ENCODE results near the gene KIF13A. TPM values are rescaled to one million over a fixed set of nuclear protein-coding genes. Genes with fewer than 3 reads are reported as not detected.
"Not testable (repeated sequence)": the region's sequence is repeated elsewhere in the genome, so short reads cannot be mapped to it uniquely, and the experiment has no call there.

Gene KIF13A
- total RNA-seq, 4 donors from 2014 or later = 63.8 to 86.3 (median 78.2) TPM

GRCh38 chr6:17808609-17809008 is 178.8 kb downstream of the KIF13A start:
- Histone ChIP-seq H3K4me3 (no peak overlapping the region), H3K27ac (replicated peaks in 1 of 4) (no peak overlapping the region), H3K9me3 (no peaks in the 10 kb centered on the region), H3K4me1 (no peaks in the 10 kb centered on the region), H3K27me3 (no peaks in the 10 kb centered on the region), H3K36me3 (peaks cover 4 to 77% (median 45%) of the 10 kb centered on the region in 4 donors)
- TF ChIP-seq CTCF (IDR thresholded peaks at IDR 0.05) (no peak), POLR2AphosphoS5 (IDR thresholded peaks at IDR 0.05) (no peak), EP300 (IDR thresholded peaks at IDR 0.05) (no peak), POLR2A (IDR thresholded peaks at IDR 0.05; ENCODE audit: low read depth) (no peak)
- 79% methylated on average over 5 of the region's 5 CpGs for WGBS
- intact Hi-C loops (cut with DNase I) = loop anchor here (10.0 kb wide), 1 partner anchor 224 kb away; no protein-coding TSS in a partner anchor
- DNase-seq (ENCODE audit: extremely low spot score) = no peak

GRCh38 chr6:17807431-17807830 is 180.0 kb downstream of the KIF13A start:
- not testable (repeated sequence) for H3K9me3 ChIP-seq; H3K4me1 ChIP-seq; H3K4me3 ChIP-seq; H3K27ac ChIP-seq (replicated peaks in 1 of 4); DNase-seq (ENCODE audit: extremely low spot score); H3K27me3 ChIP-seq
- H3K36me3 ChIP-seq = peaks cover 4 to 77% (median 48%) of the 10 kb centered on the region in 4 donors
- intact Hi-C loops (cut with DNase I) = loop anchor here (10.0 kb wide), 1 partner anchor 223 kb away; no protein-coding TSS in a partner anchor
- WGBS = 92% methylated on average over 5 of the region's 5 CpGs

GRCh38 chr6:17803409-17803808 is 184.0 kb downstream of the KIF13A start:
- 98% methylated on average over 5 of the region's 5 CpGs for WGBS
- Histone ChIP-seq H3K36me3 (peaks cover 21 to 92% (median 81%) of the 10 kb centered on the region in 4 donors), H3K9me3 (no peaks in the 10 kb centered on the region), H3K27me3 (no peaks in the 10 kb centered on the region), H3K4me1 (no peaks in the 10 kb centered on the region), H3K4me3 (no peak overlapping the region), H3K27ac (replicated peaks in 1 of 4) (no peak overlapping the region)
- TF ChIP-seq CTCF (IDR thresholded peaks at IDR 0.05) = no peak
- TF ChIP-seq POLR2A (IDR thresholded peaks at IDR 0.05; ENCODE audit: low read depth) = no peak
- TF ChIP-seq POLR2AphosphoS5 (IDR thresholded peaks at IDR 0.05) = no peak
- no peak for TF ChIP-seq EP300 (IDR thresholded peaks at IDR 0.05)
- intact Hi-C loops (cut with DNase I) = loop anchor here (5.0 to 10.0 kb wide), 2 partner anchors 219 to 646 kb away; no protein-coding TSS in a partner anchor
- no peak for DNase-seq (ENCODE audit: extremely low spot score)

- no peaks in the 10 kb centered on the region for H3K9me3 ChIP-seq
- no peaks in the 10 kb centered on the region for H3K27me3 ChIP-seq
- H3K4me1 ChIP-seq = no peaks in the 10 kb centered on the region
- peaks cover 56 to 100% (median 96%) of the 10 kb centered on the region in 4 donors for H3K36me3 ChIP-seq
- TF ChIP-seq POLR2AphosphoS5 (IDR thresholded peaks at IDR 0.05) = no peak
- no peak for TF ChIP-seq POLR2A (IDR thresholded peaks at IDR 0.05; ENCODE audit: low read depth)
- no peak for TF ChIP-seq CTCF (IDR thresholded peaks at IDR 0.05)
- TF ChIP-seq EP300 (IDR thresholded peaks at IDR 0.05) = no peak
- intact Hi-C loops (cut with DNase I) = no loop called here
- DNase-seq (ENCODE audit: extremely low spot score) = no peak
- no peak overlapping the region for H3K4me3 ChIP-seq
- WGBS = 80% methylated on average over 2 of the region's 2 CpGs
- H3K27ac ChIP-seq (replicated peaks in 1 of 4) = no peak overlapping the region
These were observed 188.8 kb downstream of the KIF13A start for GRCh38 chr6:17798477-17799154.

GRCh38 chr6:17790489-17790888 is 196.9 kb downstream of the KIF13A start:
- H3K27me3 ChIP-seq = no peaks in the 10 kb centered on the region
- H3K36me3 ChIP-seq = peaks cover 43 to 95% (median 81%) of the 10 kb centered on the region in 4 donors
- no peaks in the 10 kb centered on the region for H3K9me3 ChIP-seq
- no peak for DNase-seq (ENCODE audit: extremely low spot score)
- no peaks in the 10 kb centered on the region for H3K4me1 ChIP-seq
- no peak overlapping the region for H3K27ac ChIP-seq (replicated peaks in 1 of 4)
- intact Hi-C loops (cut with DNase I) = no loop called here
- H3K4me3 ChIP-seq = no peak overlapping the region
- no peak for TF ChIP-seq CTCF (IDR thresholded peaks at IDR 0.05)
- TF ChIP-seq EP300 (IDR thresholded peaks at IDR 0.05) = no peak
- TF ChIP-seq POLR2AphosphoS5 (IDR thresholded peaks at IDR 0.05) = no peak
- no peak for TF ChIP-seq POLR2A (IDR thresholded peaks at IDR 0.05; ENCODE audit: low read depth)
